HG02610 (cell line): Measurements from ENCODE around the gene LDAF1.
"Not testable (repeated sequence)": the region's sequence is repeated elsewhere in the genome, so short reads cannot be mapped to it uniquely, and the experiment has no call there.

ENCODE experiments used
- ATAC-seq: cut with Tn5 transposase; IDR thresholded peaks from one replicate; pipeline ENCODE4 v1.9.1; 2021; ENCODE audit warnings: mild to moderate bottlenecking, moderate library complexity; ENCODE audit not compliant: unreplicated experiment

The LDAF1 gene

DNA sequence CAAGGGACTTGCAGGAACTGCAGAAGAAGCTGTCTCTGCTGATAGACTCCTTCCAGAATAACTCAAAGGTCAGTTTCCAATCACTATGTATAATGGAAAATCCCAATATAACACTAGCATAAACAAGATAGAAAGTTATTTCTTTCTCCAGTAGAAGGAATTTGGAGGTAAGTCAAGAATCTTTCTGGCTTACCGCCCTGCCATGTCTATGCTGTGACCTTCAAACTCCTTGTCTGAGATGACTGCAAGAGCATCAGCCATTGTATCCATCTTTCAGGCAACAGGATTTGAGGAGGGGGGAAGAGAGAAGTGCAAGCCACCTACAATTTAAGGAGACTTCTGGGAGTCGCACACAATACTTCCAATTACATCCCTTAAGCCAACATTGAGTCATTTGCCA, 2.7 kb downstream of the LDAF1 start:
- ATAC-seq: no peak

GRCh38 chr16:21162661-21163151, 4.2 kb downstream of the LDAF1 start:
- no peak for ATAC-seq

GRCh38 chr16:21163576-21163975, 5.1 kb downstream of the LDAF1 start:
- ATAC-seq: no peak

DNA sequence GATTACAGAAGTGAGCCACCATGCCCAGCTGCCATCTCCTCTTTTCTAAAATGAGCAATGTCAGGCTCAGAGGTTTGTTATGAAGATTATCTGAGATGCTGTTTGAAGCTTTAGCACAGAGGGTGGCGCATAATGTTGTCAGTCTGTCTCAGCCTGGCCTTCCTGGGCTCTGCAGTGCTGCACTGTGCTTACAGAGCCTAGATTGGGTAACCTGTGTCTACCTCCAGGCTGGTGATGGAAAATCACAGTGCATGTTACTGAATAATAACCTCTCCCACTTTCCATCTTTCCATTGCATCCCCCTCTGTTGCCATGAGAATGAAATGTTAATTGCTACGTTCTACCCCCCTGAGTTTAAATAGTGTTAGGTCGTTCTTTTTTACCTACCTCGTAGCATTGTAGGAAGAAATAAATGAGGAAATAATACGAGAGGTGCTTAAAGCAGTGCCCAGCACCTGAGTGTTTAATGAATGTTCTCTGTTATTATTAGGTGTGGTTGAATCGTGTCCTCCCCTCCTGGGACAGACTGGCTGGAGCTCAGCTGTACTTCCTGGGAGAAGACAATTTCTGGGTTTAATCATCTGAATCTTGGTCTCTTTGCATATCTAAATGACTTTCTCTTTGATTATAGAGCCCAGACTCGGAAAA, 6.2 kb downstream of the LDAF1 start:
- ATAC-seq: no peak

GRCh38 chr16:21166561-21166961, 8.1 kb downstream of the LDAF1 start:
- ATAC-seq: no peak

DNA sequence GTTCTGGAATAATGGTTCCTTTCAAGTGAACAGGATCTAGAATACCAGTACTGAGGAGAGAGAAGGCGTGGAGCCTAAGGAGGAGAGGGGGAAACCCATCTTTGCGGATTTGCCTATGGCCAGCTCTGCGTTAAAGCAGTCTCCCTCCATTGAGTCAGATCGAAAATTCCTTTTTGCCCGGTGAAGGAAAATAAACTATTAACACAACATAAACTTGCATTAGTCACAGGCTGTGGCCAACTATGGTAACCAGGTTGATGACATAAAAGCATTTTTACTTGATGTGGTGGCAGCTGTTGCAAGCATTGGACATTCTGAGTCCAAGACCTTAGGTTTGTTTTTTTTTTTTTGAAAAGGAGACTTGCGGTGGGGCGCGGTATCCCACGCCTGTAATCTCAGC, 8.9 kb downstream of the LDAF1 start:
- no peak for ATAC-seq

DNA sequence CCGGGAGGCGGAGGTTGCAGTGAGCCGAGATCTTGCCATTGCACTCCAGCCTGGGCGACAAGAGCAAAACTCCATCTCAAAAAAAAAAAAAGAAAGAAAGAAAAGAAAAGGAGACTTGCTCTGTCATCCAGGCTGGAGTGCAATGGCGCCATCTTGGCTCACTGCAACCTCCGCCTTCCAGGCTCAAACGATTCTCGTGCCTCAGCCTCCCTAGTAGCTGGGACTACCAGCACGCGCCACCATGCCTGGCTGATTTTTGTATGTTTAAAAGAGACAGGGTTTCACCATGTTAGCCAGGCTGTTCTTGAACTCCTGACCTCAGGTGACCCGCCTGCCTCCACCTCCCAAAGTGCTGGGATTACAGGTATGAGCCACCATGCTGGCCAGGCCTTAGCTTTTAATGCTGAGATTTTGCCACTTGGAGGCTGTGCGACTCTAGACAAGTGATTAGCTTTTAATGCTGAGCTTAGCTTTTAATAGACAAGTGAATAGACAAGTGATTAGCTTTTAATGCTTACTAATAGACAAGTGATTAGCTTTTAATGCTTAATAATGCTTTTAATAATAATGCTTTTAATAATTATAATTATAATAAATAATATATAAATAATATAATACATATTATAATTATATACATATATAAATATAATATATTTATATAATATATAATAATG, 9.6 kb downstream of the LDAF1 start:
- no peak for ATAC-seq

DNA sequence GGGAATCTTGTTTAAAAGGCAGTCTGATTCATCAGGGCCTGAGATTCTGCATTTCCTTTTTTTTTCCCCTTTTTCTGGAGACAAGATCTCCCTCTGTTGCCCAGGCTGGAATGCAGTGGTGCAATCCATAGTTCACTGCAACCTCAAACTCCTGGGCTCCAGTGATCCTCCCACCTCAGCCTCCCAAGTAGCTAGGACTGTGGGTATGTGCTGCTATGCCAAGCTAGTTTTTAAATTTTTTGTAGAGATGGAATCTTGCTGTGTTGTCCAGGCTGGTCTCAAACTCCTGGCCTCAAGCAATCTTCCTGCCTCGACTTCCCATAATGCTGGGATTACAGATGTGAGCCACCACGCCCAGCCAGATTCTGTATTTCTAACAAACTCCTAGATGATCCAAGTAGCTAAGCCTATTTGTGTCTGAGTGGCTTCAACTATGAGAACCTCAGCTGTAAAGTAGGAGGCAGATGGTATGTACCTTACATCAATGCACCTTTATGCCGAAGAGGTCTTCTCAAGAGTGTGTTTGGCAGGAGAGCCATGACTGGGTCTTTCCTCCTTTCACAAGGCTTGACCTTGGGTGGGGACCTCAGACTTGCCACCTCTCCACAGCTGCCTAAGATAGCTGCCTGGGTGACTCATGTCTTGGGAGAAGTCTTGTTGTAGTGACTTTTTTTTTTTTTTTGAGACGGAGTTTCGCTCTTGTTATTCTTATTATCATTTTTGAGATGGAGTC, 10.9 kb downstream of the LDAF1 start:
- no peak for ATAC-seq

GRCh38 chr16:21170116-21170515, 11.6 kb downstream of the LDAF1 start:
- ATAC-seq: not testable (repeated sequence)

DNA sequence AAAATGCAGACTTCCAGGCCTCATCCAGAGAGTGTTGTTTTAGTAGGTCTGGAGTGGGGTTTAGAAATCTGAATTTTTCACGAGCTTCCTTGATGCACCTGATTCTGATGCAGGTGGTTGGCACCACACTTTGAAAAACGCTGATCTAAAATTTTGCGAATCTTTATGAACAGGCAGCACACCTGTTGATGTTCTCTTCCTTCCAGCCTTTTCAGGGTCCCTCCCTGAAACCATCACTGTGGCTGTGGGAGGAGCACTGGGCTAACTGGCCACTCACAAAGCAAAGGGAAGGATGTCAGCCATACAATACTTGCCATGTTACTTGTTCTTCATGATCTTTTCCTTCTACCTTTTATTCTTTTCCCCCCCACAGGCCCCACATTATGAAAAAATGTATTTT, 14.2 kb downstream of the LDAF1 start:
- no peak for ATAC-seq

DNA sequence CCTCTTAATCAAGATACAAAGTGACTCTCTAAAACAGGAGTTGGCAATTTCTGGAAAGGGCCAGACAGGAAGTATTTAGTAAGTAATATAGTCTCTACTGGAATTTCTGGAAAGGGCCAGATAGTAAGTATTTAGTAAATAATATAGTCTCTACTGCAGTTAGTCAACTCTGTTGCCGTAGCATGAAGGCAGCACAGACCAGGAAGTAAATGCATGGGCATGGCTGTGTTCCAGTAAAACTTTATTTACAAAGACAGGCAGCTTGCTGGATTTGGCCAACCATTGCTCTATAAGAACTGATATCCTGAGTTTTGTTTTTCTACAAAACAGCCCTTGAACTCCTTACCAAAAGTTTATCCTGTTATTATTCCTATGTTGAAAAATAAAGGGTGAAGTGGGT, 16.9 kb downstream of the LDAF1 start:
- no peak for ATAC-seq

DNA sequence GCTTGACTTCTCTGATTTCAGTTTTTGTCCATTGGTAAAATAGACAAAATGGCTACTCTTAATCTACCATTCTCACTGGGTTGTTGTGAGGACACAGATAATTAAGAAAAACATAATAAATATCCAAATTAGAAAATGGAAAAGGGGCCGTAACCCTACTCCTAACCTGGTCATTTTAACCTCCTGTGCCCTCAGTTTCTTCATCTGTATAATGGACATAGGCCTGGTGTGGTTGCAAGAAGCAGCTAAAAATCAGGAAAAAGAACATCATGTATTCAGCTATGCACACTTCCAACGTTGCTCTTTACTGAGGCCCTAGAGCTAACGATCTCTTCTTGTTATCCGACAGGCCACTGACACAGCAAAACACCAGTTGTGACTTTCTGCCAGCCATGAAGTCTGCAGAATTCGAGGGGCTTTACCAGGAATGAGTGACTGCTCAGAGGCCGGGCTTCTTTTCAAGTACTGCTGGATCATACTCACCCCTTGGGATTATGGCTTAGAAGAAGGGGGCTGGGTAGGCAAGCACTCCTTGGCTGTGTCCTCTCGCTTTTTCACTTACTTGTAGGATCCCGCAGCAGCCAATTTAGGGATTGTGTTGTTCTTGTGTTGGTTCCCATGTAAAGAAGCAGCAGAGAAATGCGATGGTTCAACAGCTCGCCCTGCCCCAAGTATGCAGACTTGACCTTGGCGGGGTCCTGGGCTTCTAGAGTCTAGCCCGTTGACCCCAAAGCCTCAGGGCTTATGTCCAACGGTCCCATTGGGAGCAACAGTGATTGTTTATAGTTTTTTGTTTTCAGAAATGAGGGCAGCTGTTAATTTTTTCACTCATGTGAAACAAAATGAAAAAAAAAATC, 20.9 kb downstream of the LDAF1 start:
- no peak for ATAC-seq

DNA sequence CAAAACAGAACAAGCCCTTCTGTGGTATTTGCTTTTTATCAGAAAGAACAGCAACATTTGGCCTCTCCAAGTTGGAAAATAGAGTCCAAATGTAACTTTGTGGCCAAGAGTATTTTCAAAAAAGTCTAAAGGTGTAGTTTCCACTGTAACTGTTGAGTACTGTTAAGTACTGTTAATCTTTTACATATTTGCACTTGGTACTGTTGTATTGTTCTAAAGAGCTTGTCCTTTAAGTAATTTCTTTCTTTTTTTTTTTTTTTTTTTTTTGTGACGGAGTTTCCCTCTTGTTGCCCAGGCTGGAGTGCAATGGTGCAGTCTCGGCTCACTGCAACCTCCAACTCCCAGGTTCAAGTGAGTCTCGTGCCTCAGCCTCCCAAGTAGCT, 21.5 kb downstream of the LDAF1 start:
- ATAC-seq: no peak

GRCh38 chr16:21183995-21184394, 25.5 kb downstream of the LDAF1 start:
- no peak for ATAC-seq

- no peak for ATAC-seq
Observed at GRCh38 chr16:21184834-21185233, 26.4 kb downstream of the LDAF1 start.

DNA sequence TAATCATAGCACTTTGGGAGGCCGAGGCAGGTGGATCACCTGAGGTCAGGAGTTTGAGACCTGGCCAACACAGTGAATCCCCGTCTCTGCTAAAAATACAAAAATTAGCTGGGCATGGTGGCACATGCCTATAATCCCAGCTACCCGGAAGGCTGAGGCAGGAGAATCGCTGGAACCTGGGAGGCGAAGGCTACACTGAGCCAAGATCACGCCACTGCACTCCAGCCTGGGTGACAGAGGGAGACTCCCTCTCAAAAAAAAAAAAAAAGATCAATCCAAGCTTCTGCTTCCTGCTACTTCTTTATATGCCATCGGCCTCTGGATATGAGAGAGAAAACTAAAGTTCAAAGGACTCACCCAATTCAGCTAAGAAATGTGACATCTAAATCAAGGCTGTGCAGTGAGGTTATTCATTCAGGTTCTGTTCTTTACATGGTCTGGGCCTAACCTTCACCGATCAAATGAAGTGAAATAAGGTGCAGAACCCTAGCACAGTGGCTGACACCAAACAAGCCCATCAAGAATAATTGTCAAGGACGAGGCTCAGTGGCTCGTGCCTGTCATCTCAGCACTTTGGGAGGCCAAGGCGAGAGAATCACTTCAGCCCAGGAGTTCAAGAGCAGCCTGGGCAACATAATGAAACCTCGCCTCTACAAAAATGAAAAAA, 27.3 kb downstream of the LDAF1 start:
- ATAC-seq: no peak

- no peak for ATAC-seq
Observed at GRCh38 chr16:21186326-21186691, 27.8 kb downstream of the LDAF1 start.

- no peak for ATAC-seq
Observed at GRCh38 chr16:21189311-21189710, 30.8 kb downstream of the LDAF1 start.

DNA sequence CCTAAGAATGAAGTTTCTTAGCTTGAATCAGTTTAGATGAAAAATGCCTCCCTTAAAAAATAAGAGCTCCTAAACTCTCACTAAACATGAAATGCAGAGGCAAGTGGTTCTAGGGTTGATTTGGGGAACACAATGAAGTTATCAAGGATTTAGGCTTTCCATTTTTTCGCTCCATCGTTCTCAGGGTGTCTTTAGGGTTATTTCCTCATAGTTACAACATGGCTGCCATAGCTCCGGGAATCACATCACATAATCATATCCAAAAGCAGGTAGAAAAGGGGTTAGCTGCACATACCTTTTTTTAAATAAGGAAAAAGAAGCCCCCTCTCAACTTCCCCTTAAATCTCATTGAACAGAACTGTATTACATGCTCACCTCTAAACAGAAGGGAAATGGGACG, 31.5 kb downstream of the LDAF1 start:
- ATAC-seq: no peak

- ATAC-seq: no peak
Observed at GRCh38 chr16:21190599-21190998, 32.1 kb downstream of the LDAF1 start.

DNA sequence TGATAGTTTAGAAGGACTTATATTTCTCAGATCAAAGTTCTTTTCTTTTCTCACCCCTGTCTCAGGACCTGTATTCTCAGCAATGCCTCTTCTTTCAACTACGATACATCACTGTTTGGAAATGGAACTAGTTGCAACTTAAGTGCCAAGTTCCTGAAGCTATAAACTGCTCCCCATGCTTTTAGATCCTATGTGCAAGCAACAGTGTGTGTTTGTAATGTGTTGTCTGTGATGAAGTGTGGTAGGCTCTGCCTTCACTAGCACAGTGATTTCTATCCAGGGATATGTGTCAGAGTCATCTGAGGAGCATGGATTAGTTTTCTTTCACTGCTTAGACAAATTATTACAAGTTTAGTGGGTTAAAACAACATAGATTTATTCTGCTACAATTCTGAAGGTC, 34.5 kb downstream of the LDAF1 start:
- ATAC-seq: no peak
